Measurements from ENCODE around the gene PITPNC1.

PITPNC1 gene

GRCh38 chr17:67414559-67414958 lies 37.5 kb downstream of the PITPNC1 start:
- Histone ChIP-seq H3K36me3 (replicated peaks; ENCODE audit: insufficient read depth, low read length) (no peaks in the 10 kb centered on the region), H3K9me2 (replicated peaks; ENCODE audit: insufficient read depth, low read length) (no peaks in the 10 kb centered on the region), H3K9ac (ENCODE audit: low read length) (no peak overlapping the region), H4K20me1 (ENCODE audit: insufficient read depth, low read length) (no peaks in the 10 kb centered on the region), H3K79me2 (ENCODE audit: low read length) (peaks cover 19% of the 10 kb centered on the region), H3F3A (ENCODE audit: insufficient read depth, low read length) (no peaks in the 10 kb centered on the region), H3K4me1 (ENCODE audit: low read length) (no peaks in the 10 kb centered on the region), H3K9me3 (replicated peaks; ENCODE audit: insufficient read depth, low read length) (no peaks in the 10 kb centered on the region), H3K27ac (ENCODE audit: low read length) (no peak overlapping the region), H3K4me3 (ENCODE audit: low read length) (no peak overlapping the region), H3K4me2 (ENCODE audit: low read depth, low read length) (no peak overlapping the region), H2AFZ (ENCODE audit: low read length) (no peak overlapping the region), H3K27me3 (replicated peaks; ENCODE audit: insufficient read depth, low read length) (no peaks in the 10 kb centered on the region)
- no peak for DNase-seq
- TF ChIP-seq CTCF (IDR thresholded peaks at IDR 0.05; ENCODE audit: low read length): no peak
- no peak for TF ChIP-seq EZH2 (optimal IDR thresholded peaks at IDR 0.05; ENCODE audit: low read depth, low read length)
- TF ChIP-seq EZH2phosphoT487 (IDR thresholded peaks at IDR 0.05; ENCODE audit: low read length): no peak

GRCh38 chr17:67415291-67415690 lies 38.2 kb downstream of the PITPNC1 start:
- Histone ChIP-seq H3K9me3 (replicated peaks; ENCODE audit: insufficient read depth, low read length) (no peaks in the 10 kb centered on the region), H3K27me3 (replicated peaks; ENCODE audit: insufficient read depth, low read length) (no peaks in the 10 kb centered on the region), H3K9ac (ENCODE audit: low read length) (no peak overlapping the region), H3K4me2 (ENCODE audit: low read depth, low read length) (no peak overlapping the region), H3K27ac (ENCODE audit: low read length) (no peak overlapping the region), H2AFZ (ENCODE audit: low read length) (no peak overlapping the region), H3K4me3 (ENCODE audit: low read length) (no peak overlapping the region), H3K79me2 (ENCODE audit: low read length) (peaks cover 19% of the 10 kb centered on the region), H4K20me1 (ENCODE audit: insufficient read depth, low read length) (no peaks in the 10 kb centered on the region), H3K4me1 (ENCODE audit: low read length) (no peaks in the 10 kb centered on the region), H3F3A (ENCODE audit: insufficient read depth, low read length) (no peaks in the 10 kb centered on the region), H3K36me3 (replicated peaks; ENCODE audit: insufficient read depth, low read length) (no peaks in the 10 kb centered on the region), H3K9me2 (replicated peaks; ENCODE audit: insufficient read depth, low read length) (no peaks in the 10 kb centered on the region)
- DNase-seq: no peak
- TF ChIP-seq EZH2 (optimal IDR thresholded peaks at IDR 0.05; ENCODE audit: low read depth, low read length) (no peak), CTCF (IDR thresholded peaks at IDR 0.05; ENCODE audit: low read length) (no peak), EZH2phosphoT487 (IDR thresholded peaks at IDR 0.05; ENCODE audit: low read length) (no peak)

- no peaks in the 10 kb centered on the region for H3K4me1 ChIP-seq (ENCODE audit: low read length)
- no peaks in the 10 kb centered on the region for H3K27me3 ChIP-seq (replicated peaks; ENCODE audit: insufficient read depth, low read length)
- no peak overlapping the region for H2AFZ ChIP-seq (ENCODE audit: low read length)
- no peaks in the 10 kb centered on the region for H4K20me1 ChIP-seq (ENCODE audit: insufficient read depth, low read length)
- no peaks in the 10 kb centered on the region for H3K9me2 ChIP-seq (replicated peaks; ENCODE audit: insufficient read depth, low read length)
- H3K9ac ChIP-seq (ENCODE audit: low read length): no peak overlapping the region
- no peaks in the 10 kb centered on the region for H3K36me3 ChIP-seq (replicated peaks; ENCODE audit: insufficient read depth, low read length)
- no peak overlapping the region for H3K27ac ChIP-seq (ENCODE audit: low read length)
- no peak for TF ChIP-seq CTCF (IDR thresholded peaks at IDR 0.05; ENCODE audit: low read length)
- TF ChIP-seq EZH2phosphoT487 (IDR thresholded peaks at IDR 0.05; ENCODE audit: low read length): no peak
- no peak for TF ChIP-seq EZH2 (optimal IDR thresholded peaks at IDR 0.05; ENCODE audit: low read depth, low read length)
- peaks cover 28% of the 10 kb centered on the region for H3K79me2 ChIP-seq (ENCODE audit: low read length)
- no peak overlapping the region for H3K4me3 ChIP-seq (ENCODE audit: low read length)
- H3K9me3 ChIP-seq (replicated peaks; ENCODE audit: insufficient read depth, low read length): no peaks in the 10 kb centered on the region
- no peaks in the 10 kb centered on the region for H3F3A ChIP-seq (ENCODE audit: insufficient read depth, low read length)
- no peak overlapping the region for H3K4me2 ChIP-seq (ENCODE audit: low read depth, low read length)
- DNase-seq: no peak
Measured at GRCh38 chr17:67417507-67417906, 40.4 kb downstream of the PITPNC1 start.
